NCI-H146 (cell line): ENCODE data around the gene SAMD14.

Experiments used
- DNase-seq: peaks from one replicate; lab custom pipeline; 2025; lab: John Stamatoyannopoulos, UW

SAMD14 gene

DNA sequence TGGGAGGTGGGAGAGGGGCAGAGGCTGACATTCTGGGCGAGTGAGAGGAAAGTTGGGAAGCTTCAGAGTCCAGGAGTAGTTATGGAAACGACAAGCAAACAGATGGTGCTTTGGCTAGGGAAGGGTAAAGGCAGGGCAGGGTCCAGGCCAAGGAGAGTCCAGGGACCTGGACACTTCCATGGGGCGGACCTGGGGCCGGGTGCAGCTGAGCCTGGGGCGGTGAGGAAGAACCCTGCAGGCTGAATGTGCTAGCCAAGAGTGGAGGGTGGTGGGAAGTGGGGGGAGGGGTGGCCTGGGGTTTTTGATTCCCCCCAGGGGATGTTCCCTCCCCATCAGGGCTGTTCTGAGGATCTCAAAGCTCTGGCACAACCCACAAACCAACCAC, 17.9 kb upstream of the SAMD14 start:
- no peak for DNase-seq

DNA sequence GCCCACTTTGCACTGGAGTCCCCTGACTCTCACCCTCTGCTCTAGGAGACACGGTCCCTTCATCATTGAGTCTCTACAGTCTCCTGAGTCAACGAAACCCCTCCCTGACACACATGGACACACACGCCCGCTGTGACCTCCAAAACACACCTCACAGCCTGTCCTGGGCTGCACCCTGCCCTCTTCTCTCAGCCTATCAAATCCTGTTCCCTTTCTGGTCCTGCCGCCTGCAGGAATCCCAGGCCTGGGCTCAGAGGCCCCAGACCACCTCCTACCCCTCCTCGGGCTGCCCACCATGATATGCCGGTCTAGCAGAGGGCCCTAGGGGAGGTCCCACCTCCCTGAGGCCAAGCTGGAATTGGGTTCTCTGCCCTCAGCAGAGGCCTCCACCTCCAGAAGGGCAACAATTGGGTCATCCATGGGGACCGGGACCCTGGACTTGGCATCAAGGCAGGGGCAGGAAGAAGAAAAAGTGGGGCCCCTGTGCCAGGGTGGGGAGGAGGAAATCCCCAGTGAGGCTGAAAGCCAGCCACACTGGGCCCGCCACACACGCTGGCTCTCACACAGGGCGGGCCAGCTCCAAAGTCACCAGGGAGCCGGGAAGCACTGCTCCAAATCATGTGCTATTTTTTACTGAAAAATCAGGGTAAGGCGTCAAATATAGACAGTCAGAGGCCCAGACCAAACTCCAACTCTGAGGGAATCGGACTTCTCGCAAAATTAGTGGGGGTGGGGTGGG, 17.1 kb upstream of the SAMD14 start:
- DNase-seq: no peak

- DNase-seq: no peak
Observed at GRCh38 chr17:50146230-50146926, 16.4 kb upstream of the SAMD14 start.

GRCh38 chr17:50145532-50146229, 15.7 kb upstream of the SAMD14 start:
- no peak for DNase-seq

- no peak for DNase-seq
Observed at GRCh38 chr17:50144845-50145531, 15.0 kb upstream of the SAMD14 start.

GRCh38 chr17:50144355-50144754, 14.4 kb upstream of the SAMD14 start:
- no peak for DNase-seq

GRCh38 chr17:50143461-50144176, 13.7 kb upstream of the SAMD14 start:
- DNase-seq: no peak

- DNase-seq: no peak
Observed at GRCh38 chr17:50141745-50142110, 11.8 kb upstream of the SAMD14 start.

DNA sequence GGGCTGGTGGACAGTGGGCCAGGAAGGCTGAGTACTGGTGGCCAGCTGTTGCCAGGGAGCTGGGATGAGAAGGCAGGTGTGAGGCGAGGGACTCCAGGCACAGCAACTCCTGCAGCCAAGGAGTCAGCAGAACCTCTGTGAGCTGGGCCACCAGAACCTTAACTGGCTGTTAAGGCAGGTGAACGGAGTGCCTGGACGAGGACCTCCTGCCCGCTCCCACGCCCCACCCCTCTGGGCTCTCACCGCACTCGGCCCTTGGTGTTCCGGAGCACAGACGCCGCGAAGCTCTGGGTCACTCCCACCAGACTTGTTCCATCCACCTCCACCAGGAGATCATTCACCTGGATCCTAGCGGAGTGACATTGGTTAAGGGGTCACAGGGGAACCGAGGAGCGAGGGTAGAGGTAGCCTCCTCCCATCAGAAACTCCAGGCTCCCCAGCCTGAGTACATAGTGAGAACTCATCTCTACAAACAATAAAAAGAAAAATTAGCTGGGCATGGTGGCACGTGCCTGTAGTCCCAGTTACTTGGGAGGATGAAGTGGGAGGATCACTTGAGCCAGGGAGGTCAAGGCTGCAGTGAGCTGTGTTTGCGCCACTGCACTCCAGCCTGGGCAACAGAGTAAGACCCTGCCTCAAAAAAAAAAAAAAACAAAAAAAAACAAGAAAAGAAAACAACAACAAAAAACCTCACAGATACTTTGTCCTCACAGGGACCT, 11.2 kb upstream of the SAMD14 start:
- no peak for DNase-seq

DNA sequence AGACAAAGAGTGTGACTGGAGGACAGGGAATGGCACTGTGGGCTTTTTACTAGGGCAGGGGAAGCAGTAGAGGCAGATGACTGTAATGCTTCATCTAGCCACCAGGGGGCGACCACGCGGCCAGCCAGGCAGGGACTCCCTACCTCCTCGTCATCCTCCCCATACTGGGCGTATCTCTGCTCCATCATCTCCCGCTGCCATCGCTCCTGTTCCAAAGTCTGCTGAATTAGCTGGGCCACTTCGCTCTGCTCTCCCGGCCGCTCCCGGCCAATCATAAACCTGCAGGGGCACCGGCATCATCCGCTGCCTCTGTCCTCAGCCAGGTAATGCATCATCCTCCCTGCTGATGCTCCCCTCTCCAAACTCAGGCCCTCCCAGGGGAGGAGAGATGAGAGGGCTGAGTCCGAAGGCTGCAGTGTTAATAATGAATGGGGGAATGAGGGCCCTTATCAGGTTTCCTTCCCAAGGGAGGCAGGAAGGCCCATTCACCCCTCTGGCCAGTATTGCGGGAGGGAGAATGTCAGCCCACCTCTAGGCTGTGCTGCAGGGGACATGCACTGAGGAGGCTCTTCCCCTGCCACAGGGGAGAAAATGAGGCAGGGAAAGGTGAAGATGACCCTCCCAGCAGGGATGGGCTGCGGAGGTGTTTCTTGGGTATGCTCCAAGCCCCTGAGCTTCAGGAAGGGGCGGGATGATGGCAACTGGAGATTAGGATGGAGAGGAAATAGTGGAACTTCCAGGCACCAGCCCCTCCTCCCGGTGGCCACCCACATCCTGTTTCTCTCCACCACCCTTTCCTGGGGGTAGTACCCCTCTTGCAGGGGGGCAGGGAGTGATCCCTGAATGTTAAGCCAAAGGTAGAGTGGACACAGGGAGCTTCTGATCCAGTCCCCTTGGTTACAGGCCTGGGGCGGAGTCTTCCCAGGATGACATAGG, 10.3 kb upstream of the SAMD14 start:
- DNase-seq: peak; percentile 33

- DNase-seq: no peak
Observed at GRCh38 chr17:50139185-50139783, 9.3 kb upstream of the SAMD14 start.

- no peak for DNase-seq
Observed at GRCh38 chr17:50137042-50137441, 7.1 kb upstream of the SAMD14 start.

DNA sequence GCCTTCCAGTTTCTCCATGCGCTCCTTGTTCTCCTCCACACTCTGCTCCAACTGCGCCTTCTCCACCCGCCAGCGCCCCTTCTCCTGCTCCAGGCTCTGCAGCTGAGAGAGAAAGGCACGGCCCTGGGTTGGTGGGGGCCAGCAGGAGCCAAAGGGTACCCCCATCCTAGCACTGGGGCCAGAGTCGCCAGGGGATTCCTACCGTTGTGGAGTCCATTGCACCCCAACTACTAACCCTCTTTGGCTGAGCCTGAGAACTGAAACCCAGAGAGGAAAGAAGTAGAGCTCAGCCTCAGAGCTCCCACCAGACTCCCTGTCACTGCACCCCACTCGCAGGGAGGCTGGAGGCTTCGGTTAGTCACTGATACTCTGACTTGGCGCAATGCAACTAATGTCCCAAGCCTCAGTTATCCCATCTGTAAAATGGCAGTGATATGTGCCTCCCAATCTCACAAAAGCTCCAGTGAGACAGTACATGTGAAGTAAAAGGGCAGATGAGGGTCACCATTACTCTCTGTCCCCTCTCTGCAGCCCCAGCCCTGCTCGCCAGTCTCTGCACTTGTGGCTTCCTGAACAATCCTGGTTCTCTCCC, 6.2 kb upstream of the SAMD14 start:
- DNase-seq: no peak

DNA sequence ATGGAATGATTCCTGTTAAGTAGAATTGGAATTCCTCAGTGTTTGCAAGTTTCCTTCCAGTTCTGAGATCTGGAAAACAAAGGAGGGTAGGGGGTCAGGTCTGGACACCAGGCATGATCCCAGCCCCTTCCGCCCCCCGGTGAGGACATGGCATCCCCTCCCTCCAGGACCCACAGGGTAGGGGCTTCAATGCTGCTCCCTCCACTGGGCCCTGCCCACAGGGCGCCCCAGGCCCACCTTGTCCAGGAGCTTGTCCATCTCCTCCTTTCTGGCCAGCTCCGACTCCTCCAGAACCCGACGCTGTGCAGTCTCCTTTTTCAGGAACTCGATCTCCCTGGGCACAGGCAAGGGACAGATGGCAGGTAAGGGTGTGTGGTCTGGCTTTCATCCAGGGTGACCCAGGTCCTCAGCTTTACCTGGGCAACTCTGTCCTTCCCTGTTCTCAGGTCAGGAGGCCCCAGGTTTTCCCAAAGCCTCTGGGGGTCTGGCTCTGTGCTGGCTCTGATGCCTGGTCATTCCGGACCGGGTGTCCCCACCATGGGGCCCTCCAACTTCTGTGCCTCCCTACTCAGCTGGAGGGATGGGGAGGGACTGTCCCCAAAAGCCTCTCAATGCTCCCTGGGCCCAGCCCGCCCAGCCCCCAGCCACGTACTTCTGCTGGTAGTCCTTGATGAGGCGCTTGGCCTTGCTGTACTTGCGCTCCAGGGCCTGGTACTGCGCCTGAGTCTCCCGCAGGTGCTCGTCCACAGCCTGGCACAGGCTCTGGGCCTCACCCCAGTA, 5.5 kb upstream of the SAMD14 start:
- DNase-seq: no peak

GRCh38 chr17:50134206-50135110, 4.5 kb upstream of the SAMD14 start:
- no peak for DNase-seq

GRCh38 chr17:50133769-50134099, 3.8 kb upstream of the SAMD14 start:
- DNase-seq: no peak

DNA sequence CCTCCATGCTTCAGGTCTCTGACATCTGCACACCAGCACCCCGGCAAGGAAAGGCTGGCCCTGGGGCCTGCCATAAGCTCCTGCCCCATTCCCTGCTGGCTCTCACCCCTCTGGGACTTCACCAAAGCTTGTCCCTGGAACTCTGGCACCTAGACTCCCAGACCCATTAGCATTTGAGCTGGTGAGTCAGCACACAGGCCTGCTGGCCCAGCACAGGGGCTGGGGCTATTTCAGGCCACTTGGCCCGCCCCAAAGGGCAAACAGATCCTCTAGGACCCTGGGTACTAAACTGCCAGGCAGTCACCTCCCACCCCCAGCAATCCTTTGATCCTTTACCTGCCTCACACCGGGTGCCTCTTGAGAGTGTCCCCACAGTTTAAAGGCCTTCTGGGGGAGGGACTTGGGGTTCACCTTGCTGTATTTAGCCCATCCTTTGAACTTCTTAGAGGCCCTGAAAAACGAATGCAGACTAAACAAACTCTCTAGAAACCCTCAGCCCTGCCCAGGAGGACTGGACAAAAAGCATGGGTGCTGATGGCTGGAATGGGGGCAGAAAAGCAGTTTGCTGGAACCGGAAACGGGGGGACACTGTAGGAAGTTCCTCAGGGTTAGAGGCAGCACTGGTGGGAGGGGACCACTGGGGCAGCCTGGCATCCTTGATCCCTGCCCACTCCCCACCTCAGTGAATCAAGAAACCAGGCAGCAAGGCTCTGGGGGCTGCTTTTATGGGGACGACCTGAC, 3.2 kb upstream of the SAMD14 start:
- DNase-seq: no peak
